GM08714 (cell line): ENCODE data around the gene SRP19.

Experiments
- H3K4me3 ChIP-seq: fragments of 200-500 bp; sonication (Bioruptor generic); 2 replicates; pipeline ENCODE4 v1.5.1; 2014; ENCODE audit warnings: mild to moderate bottlenecking, low read length, inconsistent platforms
- ZNF274 ChIP-seq: IDR thresholded peaks from 2 replicates; pipeline ENCODE4 v1.6.1; 2012; ENCODE audit warnings: mild to moderate bottlenecking, low read depth, low read length

The SRP19 gene

DNA sequence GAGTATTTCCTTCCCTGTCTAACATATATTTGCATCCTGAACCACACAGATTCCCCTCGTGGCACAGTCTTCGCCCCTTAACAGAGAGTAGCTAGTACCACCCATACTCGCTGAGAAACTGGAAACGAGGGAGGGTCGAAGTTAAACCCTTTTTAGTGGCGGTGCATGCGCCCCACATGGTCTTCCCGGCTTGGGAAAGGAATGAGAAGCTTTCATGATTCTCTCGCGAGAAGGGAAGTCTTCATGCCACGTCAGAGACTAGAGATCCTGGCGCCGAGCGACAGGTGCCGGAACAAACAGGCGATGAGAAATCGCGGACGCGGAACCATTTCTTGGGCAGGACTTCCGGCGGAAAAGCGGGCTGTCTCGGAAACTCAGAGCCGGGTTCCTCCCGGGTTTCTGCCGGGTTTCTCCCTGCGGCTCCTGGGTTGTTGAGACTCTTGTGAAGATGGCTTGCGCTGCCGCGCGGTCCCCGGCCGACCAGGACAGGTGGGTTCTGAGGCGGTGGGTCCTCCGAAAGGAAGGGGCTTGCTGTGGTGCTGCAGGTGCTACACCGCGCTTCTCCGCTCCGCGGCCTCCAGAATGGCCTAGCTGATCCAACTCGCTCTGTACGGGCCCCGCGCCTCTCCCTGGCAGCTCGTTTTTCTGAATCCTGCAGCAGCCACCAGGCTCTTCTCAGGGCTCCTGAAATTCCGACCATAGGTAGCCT, at the start of gene SRP19:
Gene SRP19 (plus strand): TSS at position 359 of the 709 bp plus-strand sequence. CDS start 90 bp downstream, at position 449.
- no peak for TF ChIP-seq ZNF274
- H3K4me3 ChIP-seq = peak within 1 kb of the TSS; percentile 98

DNA sequence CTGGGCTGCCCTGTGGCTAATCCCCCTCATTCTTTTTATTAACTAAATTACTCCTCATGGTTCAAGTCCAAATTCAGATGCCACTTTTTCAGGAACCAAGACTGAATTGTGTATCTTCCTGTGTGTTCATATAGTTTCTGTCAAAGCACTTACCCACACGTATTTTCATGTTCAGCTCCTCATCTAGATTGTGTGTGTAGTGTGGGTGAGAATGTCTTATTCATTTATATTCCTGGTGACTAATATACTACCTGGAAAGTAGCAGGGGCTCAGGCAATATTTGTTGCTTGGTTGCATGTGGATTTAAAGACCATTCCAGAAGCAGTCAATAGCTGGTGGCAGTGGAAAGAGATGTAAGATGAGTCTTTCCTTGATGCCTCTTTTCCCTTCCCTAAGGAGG, 48.5 kb upstream of the SRP19 start:
- no peak overlapping the region for H3K4me3 ChIP-seq
- TF ChIP-seq ZNF274 = no peak

DNA sequence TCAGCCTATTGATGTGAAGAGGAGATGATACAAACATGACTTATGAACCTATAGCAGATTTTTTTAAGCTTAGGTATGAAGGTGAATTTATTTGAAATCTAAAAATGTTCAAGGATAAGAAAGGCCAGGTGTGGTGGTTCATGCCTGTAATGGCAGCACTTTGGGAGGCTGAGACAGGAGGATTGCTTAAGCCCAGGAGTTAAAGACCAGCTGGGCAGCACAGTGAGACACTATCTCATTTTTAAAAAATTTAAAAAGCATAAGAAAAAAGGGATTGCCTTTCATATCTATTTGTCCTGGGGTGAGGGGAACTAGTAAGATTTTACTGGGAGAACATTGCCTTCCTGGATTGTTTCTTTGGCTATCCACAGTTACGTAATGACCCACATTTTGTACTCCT, 40.8 kb upstream of the SRP19 start:
- no peak for TF ChIP-seq ZNF274
- H3K4me3 ChIP-seq = no peak overlapping the region

DNA sequence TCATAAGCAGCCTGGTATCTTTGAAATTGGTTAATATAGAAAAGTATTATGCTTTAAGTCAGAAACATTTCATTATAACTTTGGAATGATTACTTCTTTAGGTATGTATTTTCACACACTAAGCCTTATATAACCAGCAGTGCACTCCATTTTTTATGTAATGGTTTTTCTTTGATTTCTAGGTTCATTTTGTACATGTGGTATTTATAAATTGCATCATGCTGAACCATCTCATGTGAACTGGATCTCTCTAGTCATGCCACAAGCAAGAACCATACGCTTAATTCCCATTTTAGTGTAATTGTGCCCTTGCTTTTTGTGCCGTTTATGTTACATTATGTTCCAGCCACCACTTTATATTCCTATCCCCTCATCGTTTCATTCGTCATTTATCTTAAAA, 38.6 kb upstream of the SRP19 start:
- H3K4me3 ChIP-seq = no peak overlapping the region
- no peak for TF ChIP-seq ZNF274

DNA sequence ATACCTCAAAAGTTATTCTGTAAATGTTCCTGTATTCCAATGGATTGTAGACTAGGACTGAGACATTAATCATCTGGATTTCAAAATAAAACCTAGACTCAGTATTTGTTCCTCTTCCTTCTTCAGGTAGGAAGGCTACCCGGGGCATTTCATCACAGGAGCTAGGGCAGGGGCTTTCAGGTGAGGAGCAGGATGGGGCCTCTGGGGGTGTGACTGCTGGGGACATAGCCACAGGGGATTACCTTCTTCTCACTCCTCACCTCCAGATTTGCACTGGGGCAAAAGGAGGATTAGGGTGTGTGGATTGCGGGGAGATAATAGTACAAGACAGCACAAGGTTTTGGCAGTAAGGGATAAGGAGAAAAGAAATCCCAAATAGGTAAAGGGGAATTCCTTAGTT, 37.9 kb upstream of the SRP19 start:
- H3K4me3 ChIP-seq = no peak overlapping the region
- no peak for TF ChIP-seq ZNF274

DNA sequence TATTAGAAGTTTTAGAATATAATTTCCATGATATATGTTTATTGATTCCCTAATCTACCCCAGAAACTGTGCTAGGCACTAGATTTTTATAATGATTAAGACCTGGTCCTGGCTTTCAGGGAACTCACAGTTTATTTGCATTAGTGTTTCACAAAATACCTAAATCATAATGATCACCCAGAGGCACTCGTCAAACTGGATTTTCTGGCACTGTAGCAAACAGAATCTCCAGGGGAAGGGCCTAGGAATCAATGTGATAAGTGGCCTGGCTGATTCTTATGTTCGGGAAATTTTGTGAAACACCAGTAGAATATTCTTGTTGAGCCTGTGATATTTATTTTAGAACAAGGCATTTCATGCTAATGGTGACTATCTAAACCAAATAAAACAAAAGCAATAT, 37.4 kb upstream of the SRP19 start:
- H3K4me3 ChIP-seq = no peak overlapping the region
- TF ChIP-seq ZNF274 = no peak

DNA sequence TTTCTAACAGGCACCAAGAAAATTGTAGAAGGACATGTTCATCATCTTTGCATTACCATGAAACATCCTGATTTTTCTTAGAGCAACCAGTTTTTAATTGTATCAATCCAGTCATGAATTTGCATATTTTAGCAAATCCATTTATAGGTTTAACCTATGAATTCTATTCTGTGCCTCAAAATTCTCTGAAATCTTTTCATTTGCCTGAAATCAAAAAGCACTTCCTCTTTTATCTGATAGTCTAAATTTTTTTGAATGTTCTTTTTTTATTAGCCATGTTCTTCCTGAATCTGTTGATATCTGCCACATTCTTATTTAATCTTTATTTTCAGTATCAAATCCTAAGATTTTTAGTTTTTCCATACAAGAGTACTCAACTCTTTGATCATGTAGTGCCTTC, 36.9 kb upstream of the SRP19 start:
- no peak overlapping the region for H3K4me3 ChIP-seq
- no peak for TF ChIP-seq ZNF274

DNA sequence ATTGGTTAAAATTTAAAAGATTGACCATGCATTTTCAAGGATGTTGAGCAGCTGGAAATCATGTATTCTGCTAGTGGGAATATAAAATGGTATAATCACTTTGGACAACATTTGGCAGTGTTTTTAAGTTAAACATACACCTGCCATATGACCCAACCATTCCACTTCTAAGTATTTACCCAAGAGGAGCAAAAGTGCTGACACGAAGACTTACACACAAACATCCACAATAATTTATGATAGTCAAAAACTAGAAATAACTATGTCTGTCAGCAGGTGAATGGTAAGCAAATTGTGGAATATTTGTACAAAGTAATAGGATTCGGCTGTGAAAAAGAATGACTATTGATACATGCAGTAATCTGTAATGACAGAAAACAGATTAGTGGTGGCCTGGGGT, 30.7 kb upstream of the SRP19 start:
- no peak for TF ChIP-seq ZNF274
- no peak overlapping the region for H3K4me3 ChIP-seq

DNA sequence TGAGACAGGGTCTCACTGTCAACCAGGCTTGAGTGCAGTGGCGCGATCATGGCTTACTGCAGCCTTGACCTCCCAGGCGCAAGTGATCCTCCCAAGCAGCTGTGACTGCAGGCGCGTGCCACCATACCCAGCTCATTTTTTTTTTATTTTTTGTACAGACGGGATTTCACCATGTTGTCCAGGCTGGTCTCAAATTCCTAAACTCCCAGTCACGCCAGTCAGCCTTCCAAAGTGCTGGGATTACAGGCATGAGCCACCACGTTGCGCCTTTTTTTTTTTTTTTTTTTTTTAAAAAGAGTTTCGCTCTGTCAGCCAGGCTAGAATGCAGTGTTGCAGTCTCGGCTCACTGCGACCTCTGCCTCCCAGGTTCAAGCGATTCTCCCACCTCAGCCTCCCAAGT, 27.1 kb upstream of the SRP19 start:
- H3K4me3 ChIP-seq = no peak overlapping the region
- TF ChIP-seq ZNF274 = no peak

DNA sequence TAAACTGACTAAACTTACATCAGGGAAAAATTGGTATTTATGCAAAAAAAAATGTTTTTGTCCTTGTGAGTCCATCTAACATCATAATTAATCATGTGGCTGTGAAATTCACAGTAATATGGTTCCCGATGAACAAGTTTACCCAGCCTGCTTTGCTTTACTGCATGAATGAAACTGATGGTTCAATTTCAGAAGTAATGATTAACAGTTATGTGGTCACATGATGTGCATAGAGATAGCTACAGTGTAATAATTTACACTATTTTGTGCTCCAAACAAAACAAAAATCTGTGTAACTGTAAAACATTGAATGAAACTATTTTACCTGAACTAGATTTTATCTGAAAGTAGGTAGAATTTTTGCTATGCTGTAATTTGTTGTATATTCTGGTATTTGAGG, 16.6 kb upstream of the SRP19 start:
- H3K4me3 ChIP-seq = no peak overlapping the region
- no peak for TF ChIP-seq ZNF274

DNA sequence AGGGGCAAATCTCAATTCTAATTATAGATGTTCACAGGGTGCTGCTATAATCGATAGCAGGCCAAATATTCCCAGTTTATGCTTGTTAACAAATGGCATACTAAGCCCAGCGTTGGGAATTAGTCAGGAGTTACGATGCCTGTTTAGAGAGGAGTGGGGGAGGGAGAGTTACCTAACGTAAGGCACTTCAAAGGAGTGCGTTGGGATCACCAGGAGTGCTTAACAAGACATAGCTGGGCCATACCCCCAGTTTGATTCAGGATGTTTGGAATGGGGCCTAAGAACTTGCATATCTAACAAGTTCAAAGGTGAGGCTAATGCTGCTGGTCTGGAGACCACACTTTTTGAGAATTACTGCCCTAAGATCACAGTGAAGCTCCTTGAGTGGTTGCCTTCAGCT, 14.5 kb upstream of the SRP19 start:
- no peak overlapping the region for H3K4me3 ChIP-seq
- no peak for TF ChIP-seq ZNF274

DNA sequence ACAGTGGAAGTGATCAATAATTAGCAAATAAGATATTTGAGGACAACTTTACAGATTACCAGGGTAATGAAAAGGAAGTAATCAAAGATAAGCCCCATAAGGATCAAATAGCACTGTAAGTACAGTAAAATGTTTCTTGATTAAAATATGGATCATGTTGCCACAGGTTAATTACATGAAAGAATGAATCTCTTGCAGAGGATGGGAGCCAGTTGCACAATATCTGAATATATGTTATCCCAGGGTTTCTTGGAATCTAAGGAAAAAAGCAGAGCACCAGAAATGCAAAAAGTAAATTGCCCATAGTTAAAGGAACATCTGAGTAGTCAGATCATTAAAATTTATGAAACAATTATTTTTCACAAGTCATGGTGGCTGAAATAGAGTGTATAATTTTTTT, 13.8 kb upstream of the SRP19 start:
- no peak overlapping the region for H3K4me3 ChIP-seq
- TF ChIP-seq ZNF274 = no peak

DNA sequence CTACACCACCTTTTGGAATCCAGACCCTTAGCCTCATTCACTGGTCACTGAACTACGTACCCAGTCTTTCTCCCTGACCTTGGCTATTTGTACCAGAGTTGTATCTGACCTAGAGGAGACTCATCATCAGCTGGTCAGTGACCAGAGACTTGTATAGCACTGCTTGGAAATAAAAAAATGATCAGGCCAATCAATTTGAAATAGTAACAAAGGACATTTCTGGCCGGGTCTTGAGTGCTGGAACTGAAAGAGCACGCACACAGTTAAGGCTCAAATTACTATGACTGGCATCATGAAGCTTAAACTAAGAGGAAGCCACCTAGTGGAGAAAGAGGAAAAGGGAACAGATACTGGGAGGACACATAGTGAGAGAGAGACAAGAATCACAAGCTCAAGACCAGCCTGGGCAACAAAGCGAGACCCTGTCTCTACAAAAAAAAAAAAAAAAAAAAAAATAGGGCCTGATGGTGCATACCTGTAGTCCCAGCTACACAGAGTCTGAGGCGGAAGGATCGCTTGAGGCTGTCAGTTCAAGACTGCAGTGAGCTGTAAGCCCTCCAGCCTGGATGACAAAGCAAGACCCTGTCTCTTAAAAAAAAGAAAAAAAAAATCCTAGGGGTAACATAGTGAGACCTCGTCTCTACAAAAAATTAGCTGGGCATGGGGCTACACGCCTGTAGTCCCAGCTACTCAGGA, 12.8 kb upstream of the SRP19 start:
- H3K4me3 ChIP-seq = no peak overlapping the region
- no peak for TF ChIP-seq ZNF274

DNA sequence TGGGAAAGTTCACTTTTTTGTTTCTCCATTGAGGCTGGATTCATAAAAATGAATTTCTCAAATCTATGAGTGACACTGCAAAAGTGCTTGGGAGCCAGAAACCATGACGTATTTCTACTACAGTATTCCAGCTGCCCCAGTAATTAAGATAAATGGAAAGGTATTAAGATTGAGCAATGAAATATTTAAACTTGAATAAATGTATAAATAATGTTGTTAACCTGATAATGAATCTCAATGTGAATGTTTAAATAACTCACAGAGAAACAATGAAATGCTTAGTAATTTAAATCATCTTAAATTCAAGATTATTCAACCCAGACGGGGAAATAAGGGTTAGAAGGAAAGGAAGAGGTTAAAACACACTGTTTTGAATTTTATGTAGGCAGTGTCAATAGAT, 11.2 kb upstream of the SRP19 start:
- no peak for TF ChIP-seq ZNF274
- H3K4me3 ChIP-seq = no peak overlapping the region

DNA sequence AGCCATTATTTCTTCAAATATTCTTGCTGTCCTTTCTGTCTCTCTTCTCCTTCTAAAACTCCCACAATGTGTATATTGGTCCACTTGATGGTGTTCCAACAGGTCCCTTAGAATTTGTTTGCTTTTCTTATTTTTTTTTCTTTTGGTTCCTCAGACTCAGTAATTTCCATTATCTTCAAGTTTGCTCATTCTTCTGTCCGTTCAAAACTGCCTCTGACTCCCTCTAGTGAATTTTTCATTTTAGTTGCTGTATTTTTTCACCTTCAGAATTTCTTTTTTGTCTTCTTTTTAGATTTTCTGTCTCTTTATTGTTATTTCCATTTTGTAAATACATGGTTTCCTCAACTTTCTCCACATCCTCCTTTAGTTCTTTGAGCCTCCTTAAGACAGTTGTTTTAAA, 6.4 kb upstream of the SRP19 start:
- no peak overlapping the region for H3K4me3 ChIP-seq
- no peak for TF ChIP-seq ZNF274

DNA sequence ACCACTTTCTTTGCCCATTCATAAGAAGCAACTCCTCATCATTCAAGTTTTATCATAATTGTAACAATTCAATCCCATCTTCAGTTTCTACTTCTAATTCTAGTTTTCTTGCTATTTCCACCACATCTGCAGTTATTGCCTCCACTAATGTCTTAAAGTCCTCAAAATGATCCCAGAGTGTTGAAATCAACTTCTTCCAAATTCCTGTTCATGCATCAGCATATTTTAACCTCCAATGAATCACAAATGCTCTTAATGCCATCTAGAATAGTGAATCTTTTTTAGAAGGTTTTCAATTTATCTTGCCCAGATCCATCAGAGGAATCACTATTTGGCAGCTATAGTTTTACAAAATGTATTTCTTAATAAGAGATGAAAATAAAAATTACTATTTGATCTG, 3.2 kb upstream of the SRP19 start:
- no peak overlapping the region for H3K4me3 ChIP-seq
- TF ChIP-seq ZNF274 = no peak

DNA sequence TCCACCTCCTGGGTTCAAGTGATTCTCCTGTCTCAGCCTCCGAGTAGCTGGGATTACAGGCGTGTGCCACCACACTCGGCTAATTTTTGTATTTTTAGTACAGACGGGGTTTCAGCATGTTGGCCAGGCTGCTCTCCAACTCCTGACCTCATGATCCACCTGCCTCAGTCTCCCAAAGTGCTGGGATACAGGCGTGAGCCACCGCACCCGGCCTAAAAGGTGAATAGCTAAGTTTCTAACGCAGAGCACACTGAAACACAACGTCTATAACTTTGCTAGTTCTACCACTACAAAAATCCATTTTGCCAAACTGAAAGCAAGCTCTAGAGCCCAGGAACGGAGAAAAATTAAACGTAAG, 537 bp upstream of the SRP19 start:
- H3K4me3 ChIP-seq = peak overlapping the region; percentile 98
